Measurements from ENCODE around the gene LETM1. TPM values are rescaled to one million over a fixed set of nuclear protein-coding genes. Genes with fewer than 3 reads are reported as not detected.

LETM1 gene
- total RNA-seq, 5 donors from 2014 or later (not counting 1 experiment from before 2014, with no cell fraction given) = 35.4 to 60.3 (median 53.5) TPM

DNA sequence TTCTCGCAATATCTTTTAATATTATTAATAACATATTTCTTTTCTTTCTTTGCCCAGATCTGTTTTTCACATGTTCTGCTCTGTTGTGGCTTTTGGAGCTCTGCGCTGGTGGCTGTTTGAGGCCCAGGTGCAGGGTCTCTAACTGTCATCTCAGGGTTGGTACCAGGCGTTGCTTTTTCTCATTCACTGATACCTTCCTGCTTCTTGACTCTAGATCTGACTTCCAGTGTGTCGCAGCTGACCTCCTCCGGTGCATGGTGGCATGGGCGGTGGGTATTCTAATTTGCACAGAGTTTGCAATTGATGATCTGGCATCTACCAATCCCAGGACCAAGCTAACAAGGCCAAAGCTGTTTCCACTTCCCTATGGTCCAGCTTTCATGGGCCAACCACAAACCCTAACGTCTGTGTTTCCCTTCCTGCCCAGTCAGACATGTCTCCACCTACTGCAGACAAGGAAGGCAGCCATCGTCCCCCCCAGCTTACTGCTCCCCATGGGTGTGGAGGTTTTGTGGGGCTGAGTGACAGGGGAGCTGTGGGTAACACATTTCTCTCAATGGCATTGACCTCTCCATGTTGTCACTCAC is 25.2 kb downstream of the LETM1 start:
- DNase-seq (no peak), ATAC-seq (replicated peaks in 1 of 4) (no peak)
- CTCF ChIA-PET = no interaction called here
- peaks cover 43% of the 10 kb centered on the region for H3K36me3 Mint-ChIP-seq
- POLR2A ChIA-PET = interaction anchor here in 1 of 2 donors (0.5 kb wide), 1 partner anchor 673 kb away, joined by 3 read pairs; no protein-coding TSS in a partner anchor
- Histone ChIP-seq H3K36me3 (ENCODE audit: control insufficient read depth in 2 of 2, extremely low read depth in 1 of 2, insufficient read depth in 1 of 2, low read length in 1 of 2) (peaks cover 18 to 62% of the 10 kb centered on the region in 2 donors), H3K4me1 (ENCODE audit: control insufficient read depth in 1 of 2, extremely low read depth in 1 of 2, insufficient read depth in 2 of 2, low read length in 2 of 2) (no peaks in the 10 kb centered on the region), H3K27ac (ENCODE audit: low read length) (no peak overlapping the region), H3K9me3 (no peaks in the 10 kb centered on the region), H3K27me3 (replicated peaks in 1 of 2; ENCODE audit: control insufficient read depth in 2 of 2, extremely low read depth in 1 of 2, insufficient read depth in 2 of 2, low read length in 1 of 2) (no peaks in the 10 kb centered on the region), H3K4me3 (ENCODE audit: control insufficient read depth in 1 of 2, extremely low read depth in 1 of 2, low read length in 1 of 2) (no peak overlapping the region)
- 91% methylated on average over 4 of the region's 8 CpGs for WGBS (ENCODE audit: insufficient coverage)
- no peak overlapping the region for H3K4me3 Mint-ChIP-seq
- H3K27ac Mint-ChIP-seq = peak overlapping the region in 1 of 2 donors; percentile 36
- no peaks in the 10 kb centered on the region for H3K27me3 Mint-ChIP-seq
- H3K4me1 Mint-ChIP-seq = peaks cover 0 to 1% (median 0%) of the 10 kb centered on the region in 3 donors
- no peaks in the 10 kb centered on the region for H3K9me3 Mint-ChIP-seq

DNA sequence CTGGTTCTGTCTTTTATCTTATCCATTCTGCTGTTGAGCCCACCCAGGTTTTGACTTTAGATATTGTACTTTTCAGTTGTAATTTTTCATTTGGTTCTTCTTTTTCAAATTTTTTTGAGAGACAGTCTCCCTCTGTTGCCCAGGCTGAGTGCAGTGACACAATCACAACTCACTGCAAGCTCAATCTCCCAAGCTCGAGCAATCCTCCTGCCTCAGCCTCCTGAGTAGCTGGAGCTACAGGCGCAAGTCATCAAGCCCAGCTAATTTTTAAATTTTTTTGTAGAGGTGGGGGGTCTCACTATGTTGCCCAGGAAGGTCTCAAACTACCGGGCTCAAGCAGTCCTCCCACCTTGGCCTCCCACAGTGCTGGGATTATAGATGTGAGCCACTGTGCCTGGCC is 25.7 kb downstream of the LETM1 start:
- no peak overlapping the region for H3K27ac Mint-ChIP-seq
- peaks cover 41% of the 10 kb centered on the region for H3K36me3 Mint-ChIP-seq
- no peaks in the 10 kb centered on the region for H3K9me3 ChIP-seq
- H3K9me3 Mint-ChIP-seq = no peaks in the 10 kb centered on the region
- peaks cover 0 to 1% (median 0%) of the 10 kb centered on the region in 3 donors for H3K4me1 Mint-ChIP-seq
- H3K27me3 ChIP-seq (replicated peaks in 1 of 2; ENCODE audit: control insufficient read depth in 2 of 2, extremely low read depth in 1 of 2, insufficient read depth in 2 of 2, low read length in 1 of 2) = no peaks in the 10 kb centered on the region
- WGBS (ENCODE audit: insufficient coverage) = no CpG with 5 or more reads among the region's 3 CpGs
- H3K4me3 ChIP-seq (ENCODE audit: control insufficient read depth in 1 of 2, extremely low read depth in 1 of 2, low read length in 1 of 2) = no peak overlapping the region
- ATAC-seq (replicated peaks in 1 of 4) = no peak
- CTCF ChIA-PET = no interaction called here
- POLR2A ChIA-PET = no interaction called here
- DNase-seq = no peak
- no peak overlapping the region for H3K4me3 Mint-ChIP-seq
- no peaks in the 10 kb centered on the region for H3K27me3 Mint-ChIP-seq
- no peak overlapping the region for H3K27ac ChIP-seq (ENCODE audit: low read length)
- H3K36me3 ChIP-seq (ENCODE audit: control insufficient read depth in 2 of 2, extremely low read depth in 1 of 2, insufficient read depth in 1 of 2, low read length in 1 of 2) = peaks cover 20 to 65% of the 10 kb centered on the region in 2 donors
- H3K4me1 ChIP-seq (ENCODE audit: control insufficient read depth in 1 of 2, extremely low read depth in 1 of 2, insufficient read depth in 2 of 2, low read length in 2 of 2) = no peaks in the 10 kb centered on the region

DNA sequence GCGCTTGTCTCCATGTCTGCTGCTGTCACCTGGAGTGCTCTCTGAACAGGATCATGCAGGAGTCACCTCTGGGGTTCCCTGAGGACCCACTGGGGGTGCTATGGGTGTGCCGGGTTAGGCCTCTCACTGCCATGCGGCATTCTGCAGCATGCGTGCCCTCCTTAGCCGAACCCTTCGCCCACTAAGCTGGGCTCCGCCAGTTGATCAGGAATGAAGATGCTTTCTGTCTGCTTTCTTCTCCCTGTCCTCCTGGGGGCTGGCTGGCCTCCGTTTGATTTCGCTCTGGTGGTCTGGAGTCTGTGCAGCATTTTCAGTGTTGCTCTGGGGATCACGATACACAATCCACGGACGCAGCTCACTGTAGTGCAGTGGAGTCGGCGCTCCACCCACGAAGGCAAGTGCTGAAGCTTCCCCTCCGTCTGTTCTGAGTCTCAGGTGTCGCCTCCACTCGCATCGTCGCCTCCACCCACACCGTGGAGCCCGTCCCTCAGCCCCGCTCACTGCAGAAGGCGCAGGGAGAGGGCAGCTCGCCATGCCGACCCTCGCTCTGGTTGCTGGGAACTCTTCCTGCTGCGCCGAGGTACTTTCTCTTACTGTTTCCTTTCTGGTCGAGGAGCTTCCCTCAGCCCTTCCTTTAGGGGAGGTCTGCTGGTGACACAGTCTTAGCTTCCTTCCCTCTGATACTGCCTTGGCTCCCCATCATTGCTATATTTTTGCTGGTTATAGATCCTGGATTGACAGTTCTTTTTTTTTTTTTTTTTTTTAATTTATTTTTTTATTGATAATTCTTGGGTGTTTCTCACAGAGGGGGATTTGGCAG is 29.2 kb downstream of the LETM1 start:
- WGBS (ENCODE audit: insufficient coverage) = 93% methylated on average over 27 of the region's 30 CpGs
- no peak overlapping the region for H3K27ac ChIP-seq (ENCODE audit: low read length)
- DNase-seq = no peak
- H3K4me3 ChIP-seq (ENCODE audit: control insufficient read depth in 1 of 2, extremely low read depth in 1 of 2, low read length in 1 of 2) = no peak overlapping the region
- CTCF ChIA-PET = no interaction called here
- peaks cover 30 to 66% of the 10 kb centered on the region in 2 donors for H3K36me3 ChIP-seq (ENCODE audit: control insufficient read depth in 2 of 2, extremely low read depth in 1 of 2, insufficient read depth in 1 of 2, low read length in 1 of 2)
- no peak overlapping the region for H3K27ac Mint-ChIP-seq
- H3K27me3 ChIP-seq (replicated peaks in 1 of 2; ENCODE audit: control insufficient read depth in 2 of 2, extremely low read depth in 1 of 2, insufficient read depth in 2 of 2, low read length in 1 of 2) = no peaks in the 10 kb centered on the region
- H3K4me1 ChIP-seq (ENCODE audit: control insufficient read depth in 1 of 2, extremely low read depth in 1 of 2, insufficient read depth in 2 of 2, low read length in 2 of 2) = no peaks in the 10 kb centered on the region
- no peaks in the 10 kb centered on the region for H3K9me3 ChIP-seq
- H3K27me3 Mint-ChIP-seq = no peaks in the 10 kb centered on the region
- no peak for ATAC-seq (replicated peaks in 1 of 4)
- POLR2A ChIA-PET = no interaction called here
- no peaks in the 10 kb centered on the region for H3K4me1 Mint-ChIP-seq
- H3K9me3 Mint-ChIP-seq = no peaks in the 10 kb centered on the region
- H3K4me3 Mint-ChIP-seq = no peak overlapping the region
- peaks cover 58% of the 10 kb centered on the region for H3K36me3 Mint-ChIP-seq

DNA sequence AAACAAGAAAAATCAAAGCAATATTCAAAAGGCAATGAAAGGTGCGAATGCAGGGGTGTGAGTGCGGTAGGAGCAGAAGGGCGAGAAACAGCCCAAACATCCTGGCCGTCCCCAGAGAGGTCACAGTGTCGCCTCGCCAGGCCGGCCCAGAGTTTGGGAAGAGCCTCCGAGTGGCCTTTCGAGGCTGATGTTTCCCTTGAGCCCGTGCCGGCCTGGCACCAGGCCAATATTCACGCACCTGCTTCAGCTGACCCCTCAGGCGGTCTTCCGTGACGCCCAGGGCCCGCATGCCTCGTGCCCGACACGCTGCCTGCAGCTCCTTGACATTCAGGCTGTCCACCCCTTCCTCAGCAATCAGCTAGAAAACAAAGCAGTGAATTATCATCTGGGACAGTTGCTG is 30.6 kb downstream of the LETM1 start:
- no peaks in the 10 kb centered on the region for H3K27me3 Mint-ChIP-seq
- H3K27ac ChIP-seq (ENCODE audit: low read length) = no peak overlapping the region
- DNase-seq (no peak), ATAC-seq (replicated peaks in 1 of 4) (no peak)
- no peaks in the 10 kb centered on the region for H3K4me1 ChIP-seq (ENCODE audit: control insufficient read depth in 1 of 2, extremely low read depth in 1 of 2, insufficient read depth in 2 of 2, low read length in 2 of 2)
- no peaks in the 10 kb centered on the region for H3K9me3 ChIP-seq
- peaks cover 52% of the 10 kb centered on the region for H3K36me3 Mint-ChIP-seq
- ChIA-PET CTCF (no interaction called here), POLR2A (no interaction called here)
- H3K36me3 ChIP-seq (ENCODE audit: control insufficient read depth in 2 of 2, extremely low read depth in 1 of 2, insufficient read depth in 1 of 2, low read length in 1 of 2) = peaks cover 30 to 60% of the 10 kb centered on the region in 2 donors
- 97% methylated on average over 15 of the region's 19 CpGs for WGBS (ENCODE audit: insufficient coverage)
- H3K27me3 ChIP-seq (replicated peaks in 1 of 2; ENCODE audit: control insufficient read depth in 2 of 2, extremely low read depth in 1 of 2, insufficient read depth in 2 of 2, low read length in 1 of 2) = no peaks in the 10 kb centered on the region
- no peaks in the 10 kb centered on the region for H3K4me1 Mint-ChIP-seq
- H3K27ac Mint-ChIP-seq = no peak overlapping the region
- no peaks in the 10 kb centered on the region for H3K9me3 Mint-ChIP-seq
- H3K4me3 Mint-ChIP-seq = no peak overlapping the region
- H3K4me3 ChIP-seq (ENCODE audit: control insufficient read depth in 1 of 2, extremely low read depth in 1 of 2, low read length in 1 of 2) = no peak overlapping the region

DNA sequence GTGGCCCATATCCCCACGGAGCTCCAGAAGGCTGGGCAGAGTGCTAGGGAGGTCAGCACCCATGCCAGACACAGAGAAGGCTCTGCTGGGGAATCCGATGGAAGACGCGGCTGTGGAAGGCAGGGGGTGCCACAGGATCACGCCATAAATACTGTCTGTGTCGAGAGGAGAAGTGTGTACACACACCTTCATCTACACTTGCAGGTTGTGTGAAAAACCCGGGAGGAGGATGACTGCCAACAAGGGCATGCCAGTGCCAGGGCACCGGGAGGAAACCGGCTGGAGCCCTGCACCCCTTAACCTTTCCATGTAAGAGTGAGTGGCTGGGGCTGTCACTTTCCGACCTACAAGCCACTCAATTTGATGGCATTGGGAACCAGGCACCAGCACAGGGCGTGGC is 31.2 kb downstream of the LETM1 start:
- DNase-seq = no peak
- H3K36me3 Mint-ChIP-seq = peaks cover 53% of the 10 kb centered on the region
- no peak for ATAC-seq (replicated peaks in 1 of 4)
- H3K9me3 ChIP-seq = no peaks in the 10 kb centered on the region
- H3K27ac ChIP-seq (ENCODE audit: low read length) = no peak overlapping the region
- H3K4me1 Mint-ChIP-seq = no peaks in the 10 kb centered on the region
- H3K4me1 ChIP-seq (ENCODE audit: control insufficient read depth in 1 of 2, extremely low read depth in 1 of 2, insufficient read depth in 2 of 2, low read length in 2 of 2) = no peaks in the 10 kb centered on the region
- H3K27me3 Mint-ChIP-seq = no peaks in the 10 kb centered on the region
- H3K9me3 Mint-ChIP-seq = no peaks in the 10 kb centered on the region
- H3K4me3 Mint-ChIP-seq = no peak overlapping the region
- H3K36me3 ChIP-seq (ENCODE audit: control insufficient read depth in 2 of 2, extremely low read depth in 1 of 2, insufficient read depth in 1 of 2, low read length in 1 of 2) = peaks cover 30 to 61% of the 10 kb centered on the region in 2 donors
- POLR2A ChIA-PET = no interaction called here
- H3K27me3 ChIP-seq (replicated peaks in 1 of 2; ENCODE audit: control insufficient read depth in 2 of 2, extremely low read depth in 1 of 2, insufficient read depth in 2 of 2, low read length in 1 of 2) = no peaks in the 10 kb centered on the region
- no peak overlapping the region for H3K4me3 ChIP-seq (ENCODE audit: control insufficient read depth in 1 of 2, extremely low read depth in 1 of 2, low read length in 1 of 2)
- CTCF ChIA-PET = no interaction called here
- no peak overlapping the region for H3K27ac Mint-ChIP-seq
- WGBS (ENCODE audit: insufficient coverage) = 100% methylated on average over 2 of the region's 11 CpGs

DNA sequence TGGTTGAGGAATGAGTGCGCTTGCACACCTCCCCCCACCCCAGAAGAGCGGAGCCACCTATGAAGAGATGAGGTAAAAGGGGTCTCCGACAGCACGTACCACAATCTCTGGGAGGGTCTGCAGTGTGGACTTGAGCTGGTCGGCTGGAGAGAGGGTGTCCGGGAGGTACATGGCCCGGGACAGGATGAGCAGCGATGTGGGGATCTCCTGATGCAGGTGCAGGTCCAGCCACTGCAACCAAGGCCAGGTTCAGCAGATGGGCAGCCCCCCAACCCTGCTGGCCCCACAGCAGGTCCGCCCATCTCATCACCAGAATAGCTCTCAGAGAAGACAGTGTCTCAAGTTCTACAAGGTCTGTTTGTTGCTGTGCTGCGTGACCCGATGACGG is 32.4 kb downstream of the LETM1 start:
- WGBS (ENCODE audit: insufficient coverage) = 98% methylated on average over 8 of the region's 12 CpGs
- Mint-ChIP-seq H3K4me1 (no peaks in the 10 kb centered on the region), H3K36me3 (peaks cover 55% of the 10 kb centered on the region), H3K27ac (no peak overlapping the region), H3K27me3 (no peaks in the 10 kb centered on the region), H3K9me3 (no peaks in the 10 kb centered on the region), H3K4me3 (no peak overlapping the region)
- Histone ChIP-seq H3K4me3 (ENCODE audit: control insufficient read depth in 1 of 2, extremely low read depth in 1 of 2, low read length in 1 of 2) (no peak overlapping the region), H3K27ac (ENCODE audit: low read length) (no peak overlapping the region), H3K9me3 (no peaks in the 10 kb centered on the region), H3K36me3 (ENCODE audit: control insufficient read depth in 2 of 2, extremely low read depth in 1 of 2, insufficient read depth in 1 of 2, low read length in 1 of 2) (peaks cover 39 to 68% of the 10 kb centered on the region in 2 donors), H3K27me3 (replicated peaks in 1 of 2; ENCODE audit: control insufficient read depth in 2 of 2, extremely low read depth in 1 of 2, insufficient read depth in 2 of 2, low read length in 1 of 2) (no peaks in the 10 kb centered on the region), H3K4me1 (ENCODE audit: control insufficient read depth in 1 of 2, extremely low read depth in 1 of 2, insufficient read depth in 2 of 2, low read length in 2 of 2) (no peaks in the 10 kb centered on the region)
- ChIA-PET CTCF (no interaction called here), POLR2A (no interaction called here)
- ATAC-seq (replicated peaks in 1 of 4) (no peak), DNase-seq (no peak)

Data from T-cell (primary cell).